HUDEP-2 (cell line): ENCODE measurements around the gene NT5M.

Source experiments
- DNase-seq, 76 experiments: peaks; one replicate each; lab custom pipeline; 2025; ENCODE audit not compliant: unreplicated experiment in 76 of 76; lab: John Stamatoyannopoulos, UW

NT5M gene

DNA sequence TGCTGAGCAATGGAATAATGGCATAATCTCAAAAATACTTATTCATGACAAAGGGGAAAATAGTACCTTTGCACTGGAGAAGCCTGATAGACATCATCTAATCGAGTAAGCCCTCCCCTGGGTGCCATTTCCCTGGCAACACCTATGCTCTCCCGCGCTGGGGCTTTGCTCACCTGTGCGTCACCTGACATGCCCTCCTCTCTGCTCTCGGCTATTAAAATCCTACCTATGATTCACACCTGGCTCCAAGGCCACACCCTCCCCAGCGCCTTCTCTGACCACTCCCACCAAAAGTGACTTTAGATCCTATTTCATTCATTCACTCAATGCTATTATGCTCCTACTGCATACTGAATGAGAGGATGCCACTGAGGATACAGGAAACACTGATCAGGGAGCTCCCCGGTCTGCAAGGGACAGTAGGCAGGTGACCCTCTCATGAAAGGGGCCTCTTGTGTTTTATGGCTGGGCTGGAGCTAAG is 83.9 kb downstream of the NT5M start:
- no peak for DNase-seq

DNA sequence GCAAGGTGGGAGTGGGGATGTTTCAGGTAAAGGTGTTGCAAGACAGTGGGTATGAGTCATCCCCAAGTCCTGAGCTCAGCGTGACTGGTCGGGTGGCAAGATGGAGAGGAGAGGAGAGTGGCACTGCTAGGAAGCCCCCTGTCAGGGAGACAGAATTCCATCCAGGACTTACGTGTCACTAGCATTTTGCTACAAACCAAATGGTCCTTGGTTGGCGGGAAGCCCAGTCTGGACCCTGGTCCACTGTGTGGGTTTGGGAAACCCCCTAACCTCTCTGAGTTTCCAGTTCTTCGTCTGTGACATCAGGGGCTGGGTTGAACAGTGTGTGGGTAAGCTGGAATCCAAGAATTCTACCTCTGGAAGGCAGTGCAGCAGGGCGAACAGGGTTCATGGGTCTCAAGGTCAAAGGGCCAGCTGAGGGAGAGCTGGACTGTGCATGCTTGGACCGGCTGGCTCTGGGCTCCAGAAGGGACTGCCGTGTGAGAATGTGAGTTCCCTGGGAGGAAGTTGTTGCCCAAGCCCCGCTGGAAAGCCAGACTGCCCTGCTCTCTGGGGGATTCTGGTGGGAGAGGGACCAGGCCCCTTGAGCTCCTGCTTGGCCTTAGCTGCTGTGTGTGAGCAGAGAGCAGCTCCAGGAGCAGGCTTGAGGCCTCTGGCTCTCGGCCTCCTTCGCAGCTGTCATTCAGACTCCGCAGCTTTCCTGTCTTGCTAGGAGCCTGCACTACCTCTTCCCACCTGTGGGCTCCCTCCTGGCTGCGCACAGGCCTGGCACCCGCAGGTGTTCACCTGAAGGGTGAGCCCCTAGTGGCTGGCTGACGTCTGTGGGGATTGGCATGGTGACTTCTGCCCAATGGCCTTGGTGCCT is 84.6 kb downstream of the NT5M start:
- peak in 2 of 76 experiments; percentile 3 to 5 for DNase-seq

DNA sequence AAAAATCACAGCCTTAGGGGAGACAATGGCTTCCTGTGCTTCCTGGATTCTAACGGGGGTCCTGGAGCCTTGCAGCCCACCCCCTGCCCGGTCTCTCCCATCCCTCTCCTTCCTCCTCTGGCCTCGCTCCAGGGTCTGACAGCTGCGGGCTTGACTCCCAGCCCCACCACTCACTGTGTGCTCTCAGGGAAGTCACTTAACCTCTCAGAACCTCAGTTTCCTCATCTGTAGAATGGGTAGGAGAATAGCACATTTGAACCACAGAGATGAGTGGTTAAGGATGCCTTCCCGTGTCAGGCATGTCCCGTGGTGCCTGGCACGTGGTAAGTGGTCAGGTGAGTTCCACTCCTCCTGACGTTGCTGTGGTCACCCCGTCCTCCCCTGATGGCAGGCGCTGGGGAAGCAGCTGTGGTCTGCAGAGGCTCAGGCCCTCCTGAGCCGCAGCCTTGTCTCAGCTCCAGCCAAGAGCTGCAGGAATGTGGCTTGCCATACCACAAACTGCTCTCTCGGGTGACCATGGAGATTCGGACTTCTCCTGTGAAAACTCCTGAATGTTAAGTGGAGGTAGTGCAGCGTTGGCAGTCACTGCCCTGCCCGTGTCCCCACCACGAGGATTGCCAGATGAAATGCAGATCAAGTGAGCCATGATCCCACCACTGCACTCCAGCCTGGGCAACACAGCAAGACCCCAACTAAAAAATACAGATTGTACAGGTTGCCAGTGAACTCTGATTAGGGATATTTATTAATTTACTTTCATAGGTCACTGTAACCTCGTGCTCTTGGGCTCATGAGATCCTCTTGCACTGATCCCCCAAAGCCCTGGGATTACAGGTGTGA is 85.7 kb downstream of the NT5M start:
- no peak for DNase-seq

GRCh38 chr17:17391668-17392370 is 88.6 kb downstream of the NT5M start:
- peak in 1 of 76 experiments; percentile 5 for DNase-seq

DNA sequence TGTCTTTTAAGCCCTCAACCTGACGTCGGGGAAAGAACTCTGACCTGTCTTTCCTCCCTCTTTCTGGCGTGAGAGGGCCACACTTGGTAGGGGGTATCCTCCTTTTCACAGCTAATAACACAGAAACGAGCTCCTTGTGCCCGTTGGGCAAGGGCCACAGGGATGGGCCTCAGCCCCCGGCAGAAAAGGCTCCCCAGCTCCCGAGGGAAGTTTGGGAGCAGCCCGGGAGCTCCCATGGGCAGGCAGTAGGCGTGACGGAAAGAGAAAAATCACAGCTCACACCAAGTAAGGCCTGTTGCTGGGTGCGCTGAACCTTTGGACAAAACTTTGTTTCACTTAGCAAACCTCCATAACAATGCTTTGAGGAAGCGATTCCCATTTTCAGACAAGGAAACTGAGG is 90.8 kb downstream of the NT5M start:
- DNase-seq = no peak

- no peak for DNase-seq
These were observed 91.3 kb downstream of the NT5M start for GRCh38 chr17:17394494-17394893.

DNA sequence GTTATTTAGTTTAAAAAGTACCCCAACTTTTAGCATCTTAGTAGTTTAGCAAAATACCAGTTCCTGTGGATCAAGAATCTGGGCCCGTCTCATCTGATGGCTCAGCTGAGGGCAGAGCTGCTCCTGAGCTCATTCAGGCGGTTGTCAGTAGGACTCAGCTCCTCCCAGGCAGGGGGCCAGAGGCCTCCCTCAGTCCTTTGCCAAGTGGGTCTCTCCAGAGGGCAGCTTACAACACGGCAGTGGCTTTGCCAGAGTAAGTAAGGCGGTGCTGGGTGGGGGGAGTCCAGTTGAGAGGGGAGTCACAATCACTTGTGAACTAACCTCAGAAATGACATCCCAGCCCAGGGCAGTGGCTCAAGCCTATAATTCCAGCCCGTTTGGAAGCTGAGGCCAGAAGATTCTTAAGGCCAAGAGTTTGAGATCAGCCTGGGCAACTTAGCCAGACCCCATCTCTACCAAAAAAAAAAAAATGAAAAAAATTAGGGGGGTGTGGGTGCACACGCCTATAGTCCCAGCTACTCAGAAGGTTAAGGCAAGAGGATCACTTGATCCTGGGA is 92.2 kb downstream of the NT5M start:
- DNase-seq = no peak

GRCh38 chr17:17395885-17396284 is 92.7 kb downstream of the NT5M start:
- no peak for DNase-seq
